ENCODE measurements around the gene EDA.

- TF ChIP-seq CEBPB (IDR thresholded peaks at IDR 0.05; ENCODE audit: low read depth) (no peak), POLR2A (IDR thresholded peaks at IDR 0.05; ENCODE audit: borderline replicate concordance, extremely low read depth, insufficient read depth, insufficient read length) (no peak), EZH2phosphoT487 (IDR thresholded peaks at IDR 0.05; ENCODE audit: borderline replicate concordance) (no peak), CTCF (IDR thresholded peaks at IDR 0.05 in 2 of 3, conservative IDR thresholded peaks at IDR 0.05 in 1 of 3; ENCODE audit: borderline replicate concordance in 1 of 3, insufficient read depth in 1 of 3, low read depth in 2 of 3, low read length in 2 of 3) (no peak), TCF7L2 (IDR thresholded peaks at IDR 0.05; ENCODE audit: borderline replicate concordance, extremely low read depth, insufficient read depth, insufficient read length) (no peak), JUND (IDR thresholded peaks at IDR 0.05) (no peak), POLR2AphosphoS5 (IDR thresholded peaks at IDR 0.05; ENCODE audit: low read depth, low read length) (no peak), EZH2 (IDR thresholded peaks at IDR 0.05) (no peak), SP1 (IDR thresholded peaks at IDR 0.05; ENCODE audit: low read depth) (no peak)
These were observed 199.2 kb downstream of the EDA start for GRCh38 chrX:69815063-69815462.
